PC-3 (cell line): ENCODE results near the gene DQX1.

ENCODE experiments used
- EZH2 ChIP-seq: fragments of 300-600 bp; sonication (generic); IDR thresholded peaks from one replicate; pipeline ENCODE4 v1.6.1; 2017; ENCODE audit warnings: antibody characterized with exemption, mild to moderate bottlenecking, low read length; ENCODE audit not compliant: unreplicated experiment
- EZH2phosphoT487 ChIP-seq: fragments of 300-600 bp; sonication (generic); IDR thresholded peaks from 2 replicates; pipeline ENCODE4 v1.6.1; 2018; ENCODE audit warnings: mild to moderate bottlenecking, antibody characterized with exemption, low read length, borderline replicate concordance
- TF ChIP-seq, protein P1 (sequence below): fragments of 300-600 bp; sonication (generic); conservative IDR thresholded peaks from 2 replicates; pipeline ENCODE4 v1.5.1; 2017; ENCODE audit warnings: antibody characterized with exemption, low read depth, mild to moderate bottlenecking, low read length

DNA sequence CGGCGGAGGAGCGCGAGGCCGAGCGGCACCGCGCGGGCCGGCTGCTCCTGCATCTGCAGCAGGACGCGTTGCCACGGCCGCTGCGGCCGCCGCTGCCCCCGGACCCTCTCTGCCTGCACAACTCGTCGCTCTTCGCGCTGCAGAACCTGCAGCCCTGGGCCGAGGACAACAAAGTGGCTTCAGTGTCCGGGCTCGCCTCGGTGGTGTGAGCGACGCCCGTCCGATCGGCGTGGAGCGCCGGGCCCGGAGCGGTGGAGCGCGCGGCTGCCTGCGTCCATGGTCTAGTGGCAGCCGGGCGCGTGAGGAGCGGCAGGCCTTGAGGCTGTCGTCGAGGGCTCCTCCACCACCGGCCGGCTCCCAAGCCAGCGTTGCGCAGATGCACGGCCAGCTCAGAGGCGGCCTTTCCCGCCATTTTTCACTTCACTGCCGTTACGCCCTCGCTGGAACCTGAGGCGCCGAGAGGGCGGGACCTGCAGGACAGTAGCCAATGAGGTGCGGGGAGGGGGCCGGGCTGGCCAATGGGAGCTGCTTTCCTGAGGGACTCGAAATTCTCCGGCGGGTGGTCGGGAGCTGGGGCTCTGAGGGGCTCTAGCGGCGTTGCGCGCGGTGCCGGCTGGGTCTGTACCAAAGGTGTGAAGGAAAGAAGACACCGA is 9.9 kb downstream of the DQX1 start:
- TF ChIP-seq, protein P1, sequence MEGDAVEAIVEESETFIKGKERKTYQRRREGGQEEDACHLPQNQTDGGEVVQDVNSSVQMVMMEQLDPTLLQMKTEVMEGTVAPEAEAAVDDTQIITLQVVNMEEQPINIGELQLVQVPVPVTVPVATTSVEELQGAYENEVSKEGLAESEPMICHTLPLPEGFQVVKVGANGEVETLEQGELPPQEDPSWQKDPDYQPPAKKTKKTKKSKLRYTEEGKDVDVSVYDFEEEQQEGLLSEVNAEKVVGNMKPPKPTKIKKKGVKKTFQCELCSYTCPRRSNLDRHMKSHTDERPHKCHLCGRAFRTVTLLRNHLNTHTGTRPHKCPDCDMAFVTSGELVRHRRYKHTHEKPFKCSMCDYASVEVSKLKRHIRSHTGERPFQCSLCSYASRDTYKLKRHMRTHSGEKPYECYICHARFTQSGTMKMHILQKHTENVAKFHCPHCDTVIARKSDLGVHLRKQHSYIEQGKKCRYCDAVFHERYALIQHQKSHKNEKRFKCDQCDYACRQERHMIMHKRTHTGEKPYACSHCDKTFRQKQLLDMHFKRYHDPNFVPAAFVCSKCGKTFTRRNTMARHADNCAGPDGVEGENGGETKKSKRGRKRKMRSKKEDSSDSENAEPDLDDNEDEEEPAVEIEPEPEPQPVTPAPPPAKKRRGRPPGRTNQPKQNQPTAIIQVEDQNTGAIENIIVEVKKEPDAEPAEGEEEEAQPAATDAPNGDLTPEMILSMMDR = no peak
- TF ChIP-seq EZH2phosphoT487 (no peak), EZH2 (no peak)
